GM19351 (cell line): ENCODE results near the gene ECEL1.
"Not testable (repeated sequence)": the region's sequence is repeated elsewhere in the genome, so short reads cannot be mapped to it uniquely, and the experiment has no call there.

ENCODE experiments used
- ATAC-seq: cut with Tn5 transposase; IDR thresholded peaks from one replicate; pipeline ENCODE4 v1.9.1; 2021; ENCODE audit warnings: mild to moderate bottlenecking, moderate library complexity; ENCODE audit not compliant: unreplicated experiment

ECEL1 gene

GRCh38 chr2:232464544-232464885 lies 23.1 kb downstream of the ECEL1 start:
- ATAC-seq, result no peak

GRCh38 chr2:232463701-232464543 lies 23.7 kb downstream of the ECEL1 start:
- ATAC-seq, result no peak

- no peak for ATAC-seq
Measured at GRCh38 chr2:232460171-232460570, 27.5 kb downstream of the ECEL1 start.

GRCh38 chr2:232459419-232460035 lies 28.1 kb downstream of the ECEL1 start:
- ATAC-seq, result no peak

- ATAC-seq, result no peak
Measured at GRCh38 chr2:232458661-232459418, 28.8 kb downstream of the ECEL1 start.

- no peak for ATAC-seq
Measured at GRCh38 chr2:232458051-232458660, 29.5 kb downstream of the ECEL1 start.

GRCh38 chr2:232457121-232458011 lies 30.3 kb downstream of the ECEL1 start:
- no peak for ATAC-seq

GRCh38 chr2:232456296-232457120 lies 31.1 kb downstream of the ECEL1 start:
- no peak for ATAC-seq

- no peak for ATAC-seq
Measured at GRCh38 chr2:232455426-232456255, 32.0 kb downstream of the ECEL1 start, which contains the start of gene ALPI. Gene ALPI, plus strand, starts transcription at chr2:232456153. Its CDS starts 47 bp downstream, at chr2:232456200.

GRCh38 chr2:232454630-232455029 lies 33.0 kb downstream of the ECEL1 start:
- no peak for ATAC-seq

GRCh38 chr2:232451645-232452044 lies 36.0 kb downstream of the ECEL1 start:
- not testable (repeated sequence) for ATAC-seq

- no peak for ATAC-seq
Measured at GRCh38 chr2:232449964-232450363, 37.7 kb downstream of the ECEL1 start.

GRCh38 chr2:232448304-232448690 lies 39.3 kb downstream of the ECEL1 start:
- ATAC-seq, result no peak

- ATAC-seq, result no peak
Measured at GRCh38 chr2:232447638-232448303, 39.9 kb downstream of the ECEL1 start.

- no peak for ATAC-seq
Measured at GRCh38 chr2:232447091-232447620, 40.5 kb downstream of the ECEL1 start.

- ATAC-seq, result not testable (repeated sequence)
Measured at GRCh38 chr2:232446266-232446777, 41.3 kb downstream of the ECEL1 start.

- not testable (repeated sequence) for ATAC-seq
Measured at GRCh38 chr2:232445149-232445885, 42.3 kb downstream of the ECEL1 start.
